HCT116 (cell line): ENCODE data around the gene SERPINB12. TPM values are rescaled to one million over a fixed set of nuclear protein-coding genes. Genes with fewer than 3 reads are reported as not detected.

Experiments used
- ATAC-seq: fragments of 200-7000 bp; cut with Tn5 transposase; 2 replicates; pipeline ENCODE4 v1.9.1; 2020; ENCODE audit warnings: mild to moderate bottlenecking, moderate library complexity
- BruUV-seq: library from RNA; stranded (reverse); fragments of 400-500 nt; replicated peaks from 2 replicates; lab custom pipeline; 2021; lab: Mats Ljungman, UMichigan
- CTCF ChIA-PET: fragments of 300-600 bp; sonication (Branson Sonifier 250); formaldehyde crosslinking; loops from one replicate; lab custom pipeline; 2021; ENCODE audit warnings: antibody characterized with exemption; lab: Charles Lee
- POLR2A ChIA-PET: fragments of 300-600, 350-600 bp; sonication (Branson Sonifier 250); formaldehyde crosslinking; loops from one replicate; lab custom pipeline; 2021; ENCODE audit warnings: antibody characterized with exemption; lab: Charles Lee
- RAD21 ChIA-PET, 2 experiments: fragments of 300-600 bp; sonication (Branson Sonifier 250); formaldehyde crosslinking; loops; one replicate each; lab custom pipeline; 2023; ENCODE audit warnings: low total read pairs in 2 of 2; ENCODE audit not compliant: uncharacterized antibody in 2 of 2, unreplicated experiment in 2 of 2, low non-redundant PET in 1 of 2; lab: Charles Lee
- DNase-seq: peaks from one replicate; pipeline ENCODE4 v3.0.0-alpha.2; 2010; ENCODE audit warnings: low read depth, low spot score
- H2AFZ ChIP-seq: fragments of 200-600 bp; shearing (Covaris generic), sonication (generic); 2 replicates; pipeline ENCODE4 v1.6.1; 2017; ENCODE audit warnings: low read depth, mixed run types, mixed read lengths, antibody characterized with exemption, low read length; ENCODE audit not compliant: poor library complexity, severe bottlenecking
- H3K27ac ChIP-seq: 2 replicates; pipeline ENCODE4 v1.5.1; 2012; ENCODE audit warnings: low read depth, low read length
- H3K27me3 ChIP-seq: fragments of 200-600 bp; sonication (generic); 2 replicates; pipeline ENCODE4 v1.6.1; 2016; ENCODE audit warnings: mixed run types, low read length, mixed read lengths; ENCODE audit not compliant: insufficient read depth
- H3K36me3 ChIP-seq, 2 experiments: fragments of 200-500 bp in 1 of 2; fragments of 200-600 bp in 1 of 2; sonication (Bioruptor generic) in 1 of 2; sonication (generic) in 1 of 2; 2 replicates each; pipeline versions ENCODE4 v1.5.1 to v1.6.1; 2014 to 2016; ENCODE audit warnings: low read length in 2 of 2, inconsistent platforms in 1 of 2, mixed read lengths in 1 of 2, mixed run types in 1 of 2; ENCODE audit not compliant: insufficient read depth in 2 of 2, control insufficient read depth in 1 of 2
- H3K4me1 ChIP-seq, 2 experiments: fragments of 200-600 bp in 1 of 2; sonication (generic) in 1 of 2; 2 replicates each; pipeline versions ENCODE4 v1.5.1 to v1.6.1; 2012 to 2017; ENCODE audit warnings: low read length in 2 of 2, inconsistent platforms in 1 of 2, mild to moderate bottlenecking in 1 of 2, mixed read lengths in 1 of 2, mixed run types in 1 of 2, moderate library complexity in 1 of 2; ENCODE audit not compliant: insufficient read depth in 2 of 2, control insufficient read depth in 1 of 2
- H3K4me2 ChIP-seq: fragments of 200-600 bp; sonication (generic); 2 replicates; pipeline ENCODE4 v1.6.1; 2017; ENCODE audit warnings: mixed run types, low read length, mixed read lengths
- H3K4me3 ChIP-seq, 2 experiments: fragments of 200-600 bp in 1 of 2; sonication (generic) in 1 of 2; replicated peaks in 1 of 2; 2 replicates each; pipeline ENCODE4 v1.5.1; 2011 to 2016; ENCODE audit warnings: low read length in 2 of 2, control low read depth in 1 of 2, low read depth in 1 of 2, mild to moderate bottlenecking in 1 of 2, mixed read lengths in 1 of 2, mixed run types in 1 of 2
- H3K79me2 ChIP-seq: fragments of 200-600 bp; sonication (generic); 2 replicates; pipeline ENCODE4 v1.6.1; 2017; ENCODE audit warnings: mild to moderate bottlenecking, mixed run types, low read length, moderate library complexity, mixed read lengths; ENCODE audit not compliant: insufficient read depth
- H3K9ac ChIP-seq: fragments of 200-600 bp; sonication (generic); 2 replicates; pipeline ENCODE4 v1.6.1; 2016; ENCODE audit warnings: low read length, mixed read lengths
- H3K9me2 ChIP-seq: fragments of 200-600 bp; sonication (generic), shearing (Covaris generic); 2 replicates; pipeline ENCODE4 v1.6.1; 2017; ENCODE audit warnings: mixed run types, mild to moderate bottlenecking, moderate library complexity; ENCODE audit not compliant: insufficient read depth
- H3K9me3 ChIP-seq, 2 experiments: fragments of 200-500 bp in 1 of 2; fragments of 200-600 bp in 1 of 2; sonication (Bioruptor generic) in 1 of 2; sonication (generic) in 1 of 2; 2 replicates each; pipeline ENCODE4 v1.6.1; 2014 to 2017; ENCODE audit warnings: low read length in 2 of 2, mixed read lengths in 2 of 2, inconsistent platforms in 1 of 2, low read depth in 1 of 2, mild to moderate bottlenecking in 1 of 2, mixed run types in 1 of 2, moderate library complexity in 1 of 2; ENCODE audit not compliant: control insufficient read depth in 1 of 2, insufficient read depth in 1 of 2
- H4K20me1 ChIP-seq: fragments of 200-600 bp; sonication (generic), shearing (Covaris generic); 2 replicates; pipeline ENCODE4 v1.6.1; 2017; ENCODE audit warnings: mixed run types, mild to moderate bottlenecking, moderate library complexity; ENCODE audit not compliant: insufficient read depth
- CBX3 ChIP-seq: IDR thresholded peaks from 2 replicates; pipeline ENCODE4 v1.6.1; 2012; ENCODE audit warnings: low read depth
- CEBPB ChIP-seq: IDR thresholded peaks from 2 replicates; pipeline ENCODE4 v1.6.1; 2012; ENCODE audit warnings: low read depth
- EGR1 ChIP-seq: IDR thresholded peaks from 2 replicates; pipeline ENCODE4 v1.6.1; 2012; ENCODE audit warnings: low read depth
- EZH2 ChIP-seq: fragments of 200-600 bp; sonication (generic); IDR thresholded peaks from 2 replicates; pipeline ENCODE4 v1.6.1; 2017; ENCODE audit warnings: antibody characterized with exemption, mixed run types
- EZH2phosphoT487 ChIP-seq: fragments of 200-600 bp; IDR thresholded peaks from 2 replicates; pipeline ENCODE4 v1.6.1; 2018; ENCODE audit warnings: antibody characterized with exemption, borderline replicate concordance
- FOSL1 ChIP-seq: IDR thresholded peaks from 2 replicates; pipeline ENCODE4 v1.6.1; 2012; ENCODE audit warnings: low read depth
- JUND ChIP-seq: IDR thresholded peaks from 2 replicates; pipeline ENCODE4 v1.6.1; 2012
- POLR2A ChIP-seq: IDR thresholded peaks from 2 replicates; pipeline ENCODE4 v1.7.0; 2011; ENCODE audit warnings: borderline replicate concordance; ENCODE audit not compliant: insufficient read depth, insufficient read length; ENCODE audit errors: extremely low read depth
- SP1 ChIP-seq: IDR thresholded peaks from 2 replicates; pipeline ENCODE4 v1.6.1; 2012; ENCODE audit warnings: low read depth
- SRF ChIP-seq: IDR thresholded peaks from 2 replicates; pipeline ENCODE4 v1.6.1; 2012; ENCODE audit warnings: low read depth
- YY1 ChIP-seq: IDR thresholded peaks from 2 replicates; pipeline ENCODE4 v1.6.1; 2011; ENCODE audit warnings: low read length, low read depth, moderate library complexity, mild to moderate bottlenecking; ENCODE audit not compliant: insufficient replicate concordance; ENCODE audit errors: extremely low read depth
- ZFX ChIP-seq: fragments of 450-650 bp; IDR thresholded peaks from 2 replicates; pipeline ENCODE4 v1.6.1; 2017
- intact Hi-C: fragments of 100-400 bp; cut with micrococcal nuclease; formaldehyde crosslinking; loops from 2 replicates; pipeline ENCODE4 v1.10.0; 2022
- total RNA-seq: library from RNA; stranded (reverse); gene quantifications from one replicate; pipeline ENCODE4 v1.2.1, GENCODE V29; 2021; ENCODE audit not compliant: unreplicated experiment
- TF ChIP-seq, protein P1 (sequence below): IDR thresholded peaks from 2 replicates; pipeline ENCODE4 v1.6.1; 2012
- TF ChIP-seq, protein P2 (sequence below): IDR thresholded peaks from 2 replicates; pipeline ENCODE4 v1.6.1; 2011; ENCODE audit warnings: mild to moderate bottlenecking, low read length, moderate library complexity; ENCODE audit not compliant: insufficient replicate concordance; ENCODE audit errors: extremely low read depth
- TF ChIP-seq, protein P3 (sequence below): IDR thresholded peaks from 2 replicates; pipeline ENCODE4 v1.6.1; 2012; ENCODE audit warnings: low read depth

Gene SERPINB12
- total RNA-seq, 1 experiment from 2014 or later, result not detected

DNA sequence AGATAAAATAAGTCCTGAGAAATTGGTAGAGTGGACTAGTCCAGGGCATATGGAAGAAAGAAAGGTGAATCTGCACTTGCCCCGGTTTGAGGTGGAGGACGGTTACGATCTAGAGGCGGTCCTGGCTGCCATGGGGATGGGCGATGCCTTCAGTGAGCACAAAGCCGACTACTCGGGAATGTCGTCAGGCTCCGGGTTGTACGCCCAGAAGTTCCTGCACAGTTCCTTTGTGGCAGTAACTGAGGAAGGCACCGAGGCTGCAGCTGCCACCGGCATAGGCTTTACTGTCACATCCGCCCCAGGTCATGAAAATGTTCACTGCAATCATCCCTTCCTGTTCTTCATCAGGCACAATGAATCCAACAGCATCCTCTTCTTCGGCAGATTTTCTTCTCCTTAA lies 54.8 kb downstream of the SERPINB12 start:
- H3K27me3 ChIP-seq, result no peaks in the 10 kb centered on the region
- no peaks in the 10 kb centered on the region for H4K20me1 ChIP-seq
- no peaks in the 10 kb centered on the region for H3K4me1 ChIP-seq
- H3K27ac ChIP-seq, result no peak overlapping the region
- ChIA-PET POLR2A (no interaction called here), RAD21 (no interaction called here), CTCF (interaction anchor here (1.0 kb wide), 1 partner anchor 19 kb away, joined by 4 read pairs; no protein-coding TSS in a partner anchor)
- H3K4me3 ChIP-seq, result no peak overlapping the region
- no peak for DNase-seq
- no peak overlapping the region for H3K9ac ChIP-seq
- H3K4me2 ChIP-seq, result no peak overlapping the region
- no peaks in the 10 kb centered on the region for H3K9me2 ChIP-seq
- BruUV-seq, result no TSS peak
- intact Hi-C loops, result no loop called here
- no peaks in the 10 kb centered on the region for H3K79me2 ChIP-seq
- no peak for TF ChIP-seq CBX3
- TF ChIP-seq YY1, result no peak
- no peak for TF ChIP-seq CEBPB
- no peak for TF ChIP-seq EZH2
- TF ChIP-seq EGR1, result no peak
- no peak for TF ChIP-seq POLR2A
- no peak for TF ChIP-seq JUND
- TF ChIP-seq, protein P1, sequence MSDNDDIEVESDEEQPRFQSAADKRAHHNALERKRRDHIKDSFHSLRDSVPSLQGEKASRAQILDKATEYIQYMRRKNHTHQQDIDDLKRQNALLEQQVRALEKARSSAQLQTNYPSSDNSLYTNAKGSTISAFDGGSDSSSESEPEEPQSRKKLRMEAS, result no peak
- TF ChIP-seq ZFX, result no peak
- TF ChIP-seq, protein P2, sequence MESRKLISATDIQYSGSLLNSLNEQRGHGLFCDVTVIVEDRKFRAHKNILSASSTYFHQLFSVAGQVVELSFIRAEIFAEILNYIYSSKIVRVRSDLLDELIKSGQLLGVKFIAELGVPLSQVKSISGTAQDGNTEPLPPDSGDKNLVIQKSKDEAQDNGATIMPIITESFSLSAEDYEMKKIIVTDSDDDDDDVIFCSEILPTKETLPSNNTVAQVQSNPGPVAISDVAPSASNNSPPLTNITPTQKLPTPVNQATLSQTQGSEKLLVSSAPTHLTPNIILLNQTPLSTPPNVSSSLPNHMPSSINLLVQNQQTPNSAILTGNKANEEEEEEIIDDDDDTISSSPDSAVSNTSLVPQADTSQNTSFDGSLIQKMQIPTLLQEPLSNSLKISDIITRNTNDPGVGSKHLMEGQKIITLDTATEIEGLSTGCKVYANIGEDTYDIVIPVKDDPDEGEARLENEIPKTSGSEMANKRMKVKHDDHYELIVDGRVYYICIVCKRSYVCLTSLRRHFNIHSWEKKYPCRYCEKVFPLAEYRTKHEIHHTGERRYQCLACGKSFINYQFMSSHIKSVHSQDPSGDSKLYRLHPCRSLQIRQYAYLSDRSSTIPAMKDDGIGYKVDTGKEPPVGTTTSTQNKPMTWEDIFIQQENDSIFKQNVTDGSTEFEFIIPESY, result no peak
- TF ChIP-seq, protein P3, sequence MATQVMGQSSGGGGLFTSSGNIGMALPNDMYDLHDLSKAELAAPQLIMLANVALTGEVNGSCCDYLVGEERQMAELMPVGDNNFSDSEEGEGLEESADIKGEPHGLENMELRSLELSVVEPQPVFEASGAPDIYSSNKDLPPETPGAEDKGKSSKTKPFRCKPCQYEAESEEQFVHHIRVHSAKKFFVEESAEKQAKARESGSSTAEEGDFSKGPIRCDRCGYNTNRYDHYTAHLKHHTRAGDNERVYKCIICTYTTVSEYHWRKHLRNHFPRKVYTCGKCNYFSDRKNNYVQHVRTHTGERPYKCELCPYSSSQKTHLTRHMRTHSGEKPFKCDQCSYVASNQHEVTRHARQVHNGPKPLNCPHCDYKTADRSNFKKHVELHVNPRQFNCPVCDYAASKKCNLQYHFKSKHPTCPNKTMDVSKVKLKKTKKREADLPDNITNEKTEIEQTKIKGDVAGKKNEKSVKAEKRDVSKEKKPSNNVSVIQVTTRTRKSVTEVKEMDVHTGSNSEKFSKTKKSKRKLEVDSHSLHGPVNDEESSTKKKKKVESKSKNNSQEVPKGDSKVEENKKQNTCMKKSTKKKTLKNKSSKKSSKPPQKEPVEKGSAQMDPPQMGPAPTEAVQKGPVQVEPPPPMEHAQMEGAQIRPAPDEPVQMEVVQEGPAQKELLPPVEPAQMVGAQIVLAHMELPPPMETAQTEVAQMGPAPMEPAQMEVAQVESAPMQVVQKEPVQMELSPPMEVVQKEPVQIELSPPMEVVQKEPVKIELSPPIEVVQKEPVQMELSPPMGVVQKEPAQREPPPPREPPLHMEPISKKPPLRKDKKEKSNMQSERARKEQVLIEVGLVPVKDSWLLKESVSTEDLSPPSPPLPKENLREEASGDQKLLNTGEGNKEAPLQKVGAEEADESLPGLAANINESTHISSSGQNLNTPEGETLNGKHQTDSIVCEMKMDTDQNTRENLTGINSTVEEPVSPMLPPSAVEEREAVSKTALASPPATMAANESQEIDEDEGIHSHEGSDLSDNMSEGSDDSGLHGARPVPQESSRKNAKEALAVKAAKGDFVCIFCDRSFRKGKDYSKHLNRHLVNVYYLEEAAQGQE, result no peak
- no peak for TF ChIP-seq FOSL1
- no peak for TF ChIP-seq SP1
- no peak for TF ChIP-seq EZH2phosphoT487
- TF ChIP-seq SRF, result no peak
- H3K9me3 ChIP-seq, result no peaks in the 10 kb centered on the region
- ATAC-seq, result no peak
- no peak overlapping the region for H2AFZ ChIP-seq
- H3K36me3 ChIP-seq, result no peaks in the 10 kb centered on the region
